Posterior cingulate gyrus (tissue), 11 donors: ENCODE measurements around the gene ANKIB1.

Experiments
- DNase-seq, 10 donors: peaks; one replicate each; pipeline versions ENCODE4 v3.0.0 to v3.0.0-alpha.2; 2020 to 2021; ENCODE audit warnings: mixed read lengths in 3 of 10
- intact Hi-C: fragments of 100-400 bp; cut with DNase I; formaldehyde crosslinking; loops from one replicate; pipeline ENCODE4 v1.15.1; 2023

The ANKIB1 gene

DNA sequence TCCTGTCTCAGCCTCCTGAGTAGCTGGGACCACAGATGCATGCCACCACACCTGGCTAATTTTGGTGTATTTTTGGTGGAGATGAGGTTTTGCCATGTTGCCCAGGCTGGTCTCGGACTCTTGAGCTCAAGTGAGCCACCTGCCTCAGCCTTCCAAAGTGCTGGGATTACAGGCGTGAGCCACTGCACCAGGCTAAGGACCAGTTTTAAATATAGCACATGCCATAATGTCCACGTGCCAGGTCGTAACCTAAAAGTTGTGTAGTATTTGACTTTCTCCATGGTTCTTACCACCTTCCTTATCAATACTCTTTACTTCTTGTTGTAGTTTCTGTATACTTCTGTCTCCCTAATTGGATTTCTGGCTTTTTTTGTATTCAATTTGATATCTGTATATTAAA, 13.3 kb downstream of the ANKIB1 start:
- intact Hi-C loops = loop anchor here (10.0 kb wide), 1 partner anchor 76 kb away; no protein-coding TSS in a partner anchor
- DNase-seq = peak in 1 of 10 donors; percentile 44

DNA sequence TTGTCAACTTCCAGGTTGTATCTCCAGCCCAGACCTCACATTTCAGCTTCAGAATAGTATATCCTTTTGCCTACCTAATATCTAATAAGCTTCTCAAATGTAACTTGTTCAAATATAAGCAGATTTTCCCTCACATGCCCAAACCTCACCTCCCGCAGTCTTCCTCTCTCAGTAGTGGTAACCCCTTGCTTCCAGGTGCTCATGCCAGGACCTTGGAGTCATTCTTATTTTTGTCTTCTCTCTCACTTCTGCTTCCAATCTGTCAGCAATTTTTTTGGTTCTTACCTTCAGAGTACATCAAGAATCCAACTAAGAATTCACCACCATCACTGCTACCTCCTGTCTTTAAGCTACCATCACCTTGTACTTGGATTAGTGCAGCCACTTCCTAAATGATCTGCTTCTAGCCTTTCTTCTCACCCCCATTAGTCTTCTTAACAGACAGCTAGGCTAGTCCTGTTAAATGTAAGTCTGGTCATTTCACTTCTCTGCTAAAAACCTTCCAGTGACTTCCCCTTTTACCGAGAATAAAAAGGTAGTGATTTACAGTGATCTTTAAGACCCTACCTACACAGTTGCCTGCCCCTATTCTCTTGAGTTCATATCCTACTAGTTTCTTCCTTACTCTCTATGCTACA, 14.0 kb downstream of the ANKIB1 start:
- intact Hi-C loops = loop anchor here (10.0 kb wide), 1 partner anchor 75 kb away; no protein-coding TSS in a partner anchor
- no peak for DNase-seq

DNA sequence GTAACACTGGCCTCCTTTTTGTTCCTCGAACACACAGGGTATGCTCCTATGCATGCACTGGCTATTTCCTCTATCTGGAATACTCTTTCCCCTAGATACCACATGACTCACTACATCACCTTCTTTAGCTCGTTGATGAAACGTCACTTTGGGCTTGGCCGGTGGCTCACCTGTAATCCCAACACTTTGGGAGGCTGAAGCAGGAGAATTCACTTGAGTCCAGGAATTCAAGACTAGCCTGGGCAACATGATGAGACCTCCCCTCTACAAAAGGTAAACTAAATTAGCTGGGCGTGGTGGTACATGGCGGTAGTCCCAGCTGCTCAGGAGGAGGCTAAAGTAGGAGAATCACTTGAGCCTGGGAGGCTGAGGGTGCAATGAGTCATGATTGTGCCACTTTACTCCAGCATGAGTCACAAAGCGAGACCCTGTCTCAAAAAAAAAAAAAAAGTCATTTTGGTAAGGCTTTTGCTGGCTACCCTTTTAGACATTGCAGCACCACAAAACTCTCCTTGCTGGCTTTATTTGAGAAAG, 14.5 kb downstream of the ANKIB1 start:
- intact Hi-C loops = no loop called here
- peak in 1 of 10 donors; percentile 35 for DNase-seq

DNA sequence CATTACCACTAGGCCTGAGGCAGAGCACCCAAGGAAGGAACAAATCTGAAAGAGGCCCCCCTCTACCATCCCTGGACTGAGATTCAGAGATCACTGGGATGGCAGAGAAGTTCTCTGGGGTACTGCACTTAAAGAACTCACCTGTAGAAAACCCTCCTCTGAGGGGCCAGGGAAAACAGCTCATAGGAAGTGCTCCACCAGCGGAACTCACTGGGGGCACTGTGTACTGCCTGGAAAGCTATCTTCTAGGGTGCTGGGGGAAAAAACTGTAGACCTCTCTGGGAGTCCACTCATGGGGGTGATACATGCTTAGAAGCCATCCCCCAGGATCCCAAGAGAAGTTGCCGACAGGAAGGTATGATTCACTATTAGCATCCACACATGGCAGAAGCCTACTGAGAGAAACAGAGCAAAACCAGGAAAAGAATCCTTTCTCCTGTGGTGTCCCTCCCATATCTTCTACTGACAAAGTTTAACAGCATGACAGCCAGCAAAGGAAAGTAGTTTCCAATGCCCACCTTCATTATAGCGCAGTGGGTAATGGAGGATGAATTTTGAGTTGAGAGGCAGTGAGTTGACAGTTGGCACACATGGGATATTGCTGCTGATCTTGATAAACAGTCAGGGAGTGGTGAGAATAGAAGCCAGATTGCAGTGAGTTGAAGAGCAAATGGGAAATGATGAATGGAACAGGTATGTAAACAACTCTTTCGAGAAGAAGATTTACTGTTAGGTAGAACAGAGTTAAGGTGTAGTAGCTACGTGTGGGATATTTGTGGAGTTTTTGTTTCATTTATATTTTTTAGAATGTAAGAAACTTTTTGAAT, 20.9 kb downstream of the ANKIB1 start:
- intact Hi-C loops = no loop called here

DNA sequence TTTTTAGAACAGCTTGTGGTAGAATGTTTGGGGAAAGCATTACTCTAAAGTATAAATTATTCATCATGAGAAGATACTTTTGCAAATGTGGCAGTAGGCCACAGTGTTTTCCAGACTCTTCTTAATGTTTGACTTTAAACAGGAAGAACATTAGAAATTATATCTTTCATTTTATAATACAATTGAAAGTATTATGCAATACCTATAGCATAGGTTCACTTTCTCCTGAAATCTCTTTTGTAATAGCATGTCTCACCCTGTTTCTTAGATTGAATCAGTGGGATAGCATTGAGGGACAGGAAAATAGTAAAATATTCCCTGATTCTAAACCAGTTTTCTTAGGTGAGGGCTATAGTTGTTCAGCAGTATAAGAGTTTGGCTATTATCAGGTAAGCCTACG, 23.1 kb downstream of the ANKIB1 start:
- DNase-seq = no peak
- intact Hi-C loops = no loop called here

More for the DNA sequence above, 20.9 kb downstream of the ANKIB1 start:
- no peak for DNase-seq

DNA sequence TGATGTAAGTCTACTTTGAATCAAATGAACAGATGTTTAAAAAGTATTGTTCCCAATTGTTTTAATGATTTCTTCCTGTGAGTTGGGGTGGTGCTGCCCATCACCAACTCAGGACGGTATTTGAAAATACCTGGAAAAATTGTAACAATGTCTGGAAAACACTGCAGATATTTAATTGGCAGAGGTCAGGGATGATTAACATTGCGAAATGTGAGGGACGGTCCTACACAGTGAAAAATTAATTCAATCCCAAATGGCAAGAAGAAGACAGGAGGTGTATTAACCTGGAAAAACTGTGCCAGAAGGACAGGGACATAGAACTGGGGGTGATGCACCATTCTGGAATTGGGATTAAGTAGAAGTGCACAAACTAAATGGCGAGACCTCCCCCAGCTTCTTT, 29.6 kb downstream of the ANKIB1 start:
- intact Hi-C loops = no loop called here
- no peak for DNase-seq

DNA sequence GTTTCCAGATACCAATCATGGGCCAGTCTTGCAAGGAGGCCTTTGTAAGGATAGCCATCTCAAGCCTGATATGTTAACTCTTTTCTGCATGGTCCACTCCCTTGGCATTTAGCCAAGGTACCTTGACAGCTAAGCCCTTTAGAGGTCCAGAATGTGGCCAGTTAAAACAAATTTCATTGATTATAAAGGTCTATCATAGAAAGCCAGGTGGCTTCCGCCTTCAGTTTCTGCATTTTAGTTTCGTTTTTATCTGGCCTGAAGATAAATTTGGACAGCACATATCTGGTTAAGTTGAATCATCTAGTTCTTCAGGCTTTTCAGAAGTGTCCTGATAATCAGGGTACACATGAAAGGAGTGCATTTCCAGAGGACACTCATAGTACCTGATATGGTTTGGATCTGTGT, 30.7 kb downstream of the ANKIB1 start:
- intact Hi-C loops = no loop called here
- no peak for DNase-seq

DNA sequence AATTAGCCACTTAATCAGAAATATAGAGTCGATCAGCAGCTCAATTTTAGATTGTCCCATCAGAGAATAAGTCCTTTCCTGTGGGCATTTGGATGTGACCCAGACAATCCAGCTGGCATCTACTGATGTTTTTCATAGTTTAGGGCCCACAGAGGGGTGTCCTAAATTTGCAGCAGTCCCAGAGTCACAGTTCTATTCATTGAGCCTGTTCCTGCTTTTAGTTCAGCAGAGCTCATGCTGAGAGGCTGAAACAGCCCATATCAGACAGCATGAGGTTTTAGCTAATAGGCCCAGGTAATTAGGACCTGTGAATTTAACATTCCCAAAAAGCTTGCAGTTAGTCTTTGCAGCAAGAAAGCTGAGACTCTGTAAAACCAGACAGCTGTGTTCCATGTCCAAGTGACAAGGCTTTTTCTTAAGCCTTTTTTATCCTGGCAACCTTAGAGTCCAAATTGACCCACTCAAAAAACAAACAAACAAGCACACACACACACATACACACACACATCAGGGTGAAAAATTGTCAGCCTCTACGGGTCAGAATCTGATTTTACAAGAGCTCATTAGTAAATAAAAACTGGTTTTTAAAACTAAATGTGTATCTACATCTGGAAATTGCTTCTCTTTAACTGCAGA, 33.7 kb downstream of the ANKIB1 start:
- DNase-seq = no peak
- intact Hi-C loops = no loop called here

DNA sequence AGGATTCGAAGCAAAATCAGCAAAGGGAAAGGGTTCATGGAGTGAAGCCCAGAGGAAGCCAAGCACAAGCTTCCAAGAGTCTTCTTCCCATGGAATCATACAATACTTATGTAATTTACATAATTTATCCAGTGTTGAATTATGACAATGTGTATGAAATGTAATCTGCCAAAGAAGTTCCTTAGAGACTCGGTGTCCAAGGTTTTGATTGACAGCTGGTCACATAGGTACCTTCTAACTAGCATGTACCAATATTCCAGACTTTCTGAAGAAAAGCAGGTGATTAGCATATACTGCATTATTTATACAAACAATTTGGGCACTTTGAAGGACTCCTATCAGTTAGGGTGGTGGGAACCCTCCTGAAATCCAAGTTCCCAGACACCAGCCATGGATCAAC, 35.3 kb downstream of the ANKIB1 start:
- intact Hi-C loops = no loop called here
- DNase-seq = no peak

DNA sequence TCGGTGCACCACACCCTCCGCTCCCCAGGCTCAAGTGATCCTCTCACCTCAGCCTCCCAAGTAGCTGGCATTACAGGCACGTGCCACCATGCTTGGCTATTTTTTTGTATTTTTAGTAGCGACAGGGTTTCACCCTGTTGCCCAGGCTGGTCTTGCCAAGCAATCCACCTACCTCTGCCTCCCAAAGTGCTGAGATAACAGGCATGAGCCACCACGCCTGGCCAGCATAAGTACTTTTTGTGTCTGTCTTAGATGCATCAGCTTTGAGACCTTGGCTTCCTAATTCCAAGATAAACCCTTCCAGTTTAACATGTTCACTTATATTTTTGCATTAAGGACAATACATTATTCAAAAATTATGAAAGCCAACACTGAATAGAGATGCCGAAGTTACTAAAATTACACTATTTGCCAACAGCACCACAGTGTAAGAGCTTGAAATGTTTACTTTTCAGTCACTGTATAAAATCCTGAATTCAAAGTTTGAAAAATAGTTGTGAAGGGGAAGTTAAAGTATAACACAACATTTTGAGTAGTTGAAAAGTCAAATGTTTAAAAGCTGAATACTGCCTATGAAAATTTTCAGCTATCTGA, 36.5 kb downstream of the ANKIB1 start:
- no peak for DNase-seq
- intact Hi-C loops = no loop called here

DNA sequence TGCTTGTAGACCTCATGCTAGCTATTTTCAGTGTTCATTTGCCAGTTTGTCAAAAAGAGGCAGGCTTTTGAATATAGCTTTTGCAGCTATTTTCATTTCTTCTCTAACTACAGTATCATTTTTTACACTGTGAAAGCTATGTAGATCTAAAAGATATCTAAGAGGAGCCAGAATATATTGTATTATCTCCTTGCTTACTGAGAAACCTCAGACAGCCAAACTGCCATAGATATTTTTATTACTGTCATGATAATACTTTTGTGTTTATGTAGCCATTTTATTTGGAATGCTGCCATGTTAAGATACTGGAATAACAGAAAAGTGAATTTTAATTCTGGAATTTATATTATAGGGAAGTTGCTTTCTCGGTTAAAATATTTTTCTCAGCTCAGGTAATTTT, 37.2 kb downstream of the ANKIB1 start:
- intact Hi-C loops = no loop called here
- DNase-seq = no peak

DNA sequence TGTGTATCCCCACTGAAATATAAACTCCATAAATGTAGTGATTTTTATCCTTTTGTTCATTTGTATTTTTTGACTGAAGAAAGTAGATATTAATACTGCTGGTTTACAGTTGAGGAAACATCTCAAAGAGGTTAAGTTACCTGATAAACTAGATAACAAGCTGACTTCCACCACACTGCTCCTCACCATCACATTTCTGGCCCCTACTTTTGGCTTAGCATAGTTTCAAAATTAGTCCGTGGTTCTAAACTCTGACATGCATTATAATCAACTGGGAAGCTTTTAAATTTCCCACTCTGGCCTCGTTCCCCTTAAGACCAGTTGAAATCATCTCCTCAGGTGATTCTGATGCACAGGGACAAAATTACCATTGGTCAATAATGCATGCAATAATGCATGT, 43.5 kb downstream of the ANKIB1 start:
- no peak for DNase-seq
- intact Hi-C loops = no loop called here

DNA sequence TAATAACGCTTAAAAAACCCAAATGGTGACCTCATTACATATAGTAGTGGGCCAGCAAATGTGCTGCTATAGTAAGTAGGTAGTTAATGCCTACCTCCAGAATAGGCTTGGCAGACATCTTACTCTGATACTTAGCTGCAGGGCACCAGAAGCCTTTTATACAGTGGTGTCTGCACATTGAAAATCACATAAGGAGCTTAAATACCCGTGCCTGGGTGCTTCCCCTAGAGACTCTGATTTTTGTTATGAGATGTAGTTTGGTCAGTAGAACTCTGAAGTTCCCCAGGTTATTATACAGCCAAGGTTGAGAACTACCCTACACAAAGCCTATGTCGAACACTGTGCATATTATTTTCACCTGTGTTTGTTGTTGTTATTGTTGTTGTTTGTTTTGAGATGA, 47.2 kb downstream of the ANKIB1 start:
- no peak for DNase-seq
- intact Hi-C loops = loop anchor here (5.0 kb wide), 1 partner anchor 41 kb away; no protein-coding TSS in a partner anchor

DNA sequence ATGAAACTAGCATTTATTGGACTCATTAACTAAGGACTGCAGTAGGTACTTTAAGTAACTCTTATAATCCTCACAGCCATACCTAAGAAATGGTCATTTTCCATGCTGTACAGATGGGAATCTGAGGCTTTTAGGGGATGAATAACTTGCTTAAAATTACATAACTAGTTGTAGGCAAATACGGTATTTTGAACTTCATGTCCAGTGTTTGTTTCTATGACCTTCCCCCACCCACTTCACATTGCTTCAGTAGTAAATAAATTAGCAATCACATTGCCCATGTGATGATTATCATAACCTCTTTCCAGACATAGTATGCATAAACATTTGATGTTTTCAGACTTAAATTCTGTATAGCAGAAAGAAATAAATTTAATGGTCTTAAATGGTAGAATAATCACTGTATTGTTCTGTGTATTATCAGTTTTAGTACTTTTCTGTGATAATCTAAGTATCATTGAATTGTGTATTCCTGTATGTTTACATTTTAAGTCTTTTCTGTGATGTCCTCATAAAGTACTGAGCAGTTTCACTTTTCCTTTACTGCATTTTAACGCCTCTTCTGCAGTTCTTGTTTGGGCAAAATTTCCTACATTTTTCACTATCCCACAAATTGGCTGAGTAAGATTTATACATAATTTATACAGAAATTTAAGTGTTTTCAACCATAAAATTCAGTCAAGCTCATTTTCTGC, 48.3 kb downstream of the ANKIB1 start:
- intact Hi-C loops = loop anchor here (5.0 kb wide), 1 partner anchor 42 kb away; no protein-coding TSS in a partner anchor

DNA sequence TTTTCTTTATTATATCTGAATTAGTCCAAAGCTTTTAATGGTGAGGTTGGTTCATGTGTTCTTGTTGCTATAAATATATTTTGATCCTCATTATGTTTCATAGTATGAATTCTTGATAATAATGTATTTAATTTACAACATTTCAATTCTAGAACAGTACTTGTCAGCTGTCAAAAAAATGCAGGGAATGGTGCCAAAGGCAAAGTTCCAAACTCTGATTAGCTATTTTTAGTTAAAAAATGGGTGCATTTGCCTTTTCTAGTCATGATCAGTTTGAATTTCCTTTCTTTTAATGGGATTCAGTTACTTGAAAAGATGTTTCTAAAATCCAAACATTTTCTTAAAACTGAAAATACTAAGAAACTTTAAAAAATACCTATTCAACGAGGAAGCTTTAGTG, 49.6 kb downstream of the ANKIB1 start:
- no peak for DNase-seq
- intact Hi-C loops = no loop called here

More for the DNA sequence above, 48.3 kb downstream of the ANKIB1 start:
- no peak for DNase-seq

DNA sequence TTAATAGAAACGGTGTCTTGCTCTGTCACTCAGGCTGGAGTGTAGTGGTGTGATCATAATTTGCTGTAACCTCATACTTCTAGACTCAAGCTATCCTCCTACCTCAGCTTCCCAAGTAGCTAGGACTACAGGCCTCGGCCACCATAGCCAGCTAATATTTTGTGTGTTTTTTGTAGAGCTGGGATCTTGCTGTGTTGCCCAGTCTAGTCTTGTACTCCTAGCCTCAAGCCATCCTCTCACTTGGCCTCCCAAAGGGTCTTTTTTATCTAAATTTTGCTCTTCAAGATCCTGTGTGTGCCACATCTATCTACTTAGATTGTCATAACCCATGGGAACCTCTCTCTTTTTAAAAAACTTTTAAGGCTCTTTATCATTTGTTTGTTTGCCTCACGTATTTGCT, 50.5 kb downstream of the ANKIB1 start:
- DNase-seq = no peak
- intact Hi-C loops = no loop called here

DNA sequence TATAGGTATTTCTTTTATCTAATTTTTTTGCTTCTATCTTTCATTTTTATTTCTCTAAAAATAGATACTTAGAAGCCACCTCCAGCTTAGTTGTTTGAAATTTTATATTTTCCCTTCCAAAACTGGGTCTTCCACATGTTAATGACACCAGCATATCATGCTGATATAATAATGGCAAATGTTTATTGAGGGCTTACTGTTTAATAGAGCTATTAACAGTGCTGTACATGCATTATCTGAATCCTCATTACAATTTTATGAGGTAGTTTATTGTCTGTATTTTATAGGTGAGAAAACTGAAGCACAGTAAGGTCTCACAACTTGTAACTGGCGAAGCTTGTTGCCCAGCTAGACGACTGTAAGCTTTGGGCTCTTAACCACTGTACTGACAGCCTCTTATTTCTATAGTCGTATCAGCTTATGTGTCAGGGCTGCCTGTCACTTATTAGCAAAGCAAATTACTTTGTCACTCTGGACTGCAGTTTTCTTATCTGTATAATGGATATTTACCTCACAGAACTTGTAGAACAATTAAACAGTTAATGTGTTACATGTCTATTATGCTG, 51.2 kb downstream of the ANKIB1 start:
- intact Hi-C loops = no loop called here
- no peak for DNase-seq

DNA sequence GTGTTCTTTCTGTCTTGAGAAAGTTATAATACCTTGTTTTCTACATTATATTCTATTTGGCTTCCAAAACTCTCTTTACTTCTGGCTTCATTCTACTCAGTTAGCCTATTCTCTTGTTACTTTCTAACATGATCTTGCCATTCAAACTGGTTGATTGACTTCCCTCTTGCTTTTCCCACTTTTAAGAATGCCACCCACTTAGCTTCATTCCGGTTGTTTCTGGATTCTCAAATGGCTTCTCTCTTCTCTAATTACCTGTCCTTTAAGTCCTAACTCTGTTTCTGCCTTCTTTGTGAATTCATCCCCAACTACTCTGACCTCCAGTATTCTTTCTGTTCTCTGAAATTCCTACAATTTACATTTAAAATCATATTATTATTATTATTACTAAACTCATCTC, 52.0 kb downstream of the ANKIB1 start:
- intact Hi-C loops = no loop called here
- no peak for DNase-seq

DNA sequence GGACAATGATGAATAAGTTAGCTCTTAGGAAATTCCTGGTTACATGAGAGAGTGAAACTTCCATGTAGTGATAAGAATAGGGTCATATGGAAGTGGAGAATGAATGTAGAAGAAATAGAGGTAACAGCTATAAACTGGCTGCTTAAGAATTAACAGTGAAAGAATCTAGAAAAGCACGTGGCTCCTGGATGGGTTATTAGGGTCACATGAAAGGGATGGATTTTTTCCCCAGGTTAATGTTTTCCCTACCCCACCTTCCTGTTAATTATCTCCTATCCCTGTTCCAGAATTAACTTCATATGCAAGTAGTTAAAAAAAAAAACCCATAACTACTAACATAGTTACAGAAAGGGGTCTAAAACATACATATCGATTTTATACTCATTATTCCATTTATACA, 58.0 kb downstream of the ANKIB1 start:
- no peak for DNase-seq
- intact Hi-C loops = no loop called here

DNA sequence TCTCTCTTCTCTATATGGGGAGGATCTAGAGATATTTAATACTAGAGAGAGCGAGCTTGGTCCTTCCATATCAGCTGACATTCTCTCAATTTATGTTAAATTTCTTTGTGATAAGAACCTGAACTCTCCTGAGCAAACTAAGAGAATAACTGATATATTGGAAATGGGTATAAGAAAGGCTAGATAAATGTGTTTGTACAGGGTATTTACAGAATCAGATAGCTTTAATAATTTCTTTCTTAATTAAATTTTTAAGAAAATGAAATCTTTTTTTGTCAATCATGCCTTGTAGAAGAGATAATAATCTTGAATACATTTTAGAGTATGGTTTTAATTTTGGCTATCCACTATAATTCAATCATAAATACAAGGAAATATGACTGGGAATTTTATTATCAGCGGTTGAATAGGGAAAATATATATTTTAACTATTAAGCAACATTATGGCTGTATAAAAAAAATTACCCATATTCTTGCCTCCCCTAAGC, 58.7 kb downstream of the ANKIB1 start:
- no peak for DNase-seq
- intact Hi-C loops = no loop called here
